Motor neuron (in vitro differentiated cells): ENCODE data around the gene RAET1E. TPM values are rescaled to one million over a fixed set of nuclear protein-coding genes. Genes with fewer than 3 reads are reported as not detected.
"Not testable (repeated sequence)": the region's sequence is repeated elsewhere in the genome, so short reads cannot be mapped to it uniquely, and the experiment has no call there.

Experiments
- ATAC-seq, 8 experiments: fragments of 200-7000 bp; cut with Tn5 transposase; replicated peaks in 6 of 8; 2 replicates each; pipeline ENCODE4 v1.8.0; 2021; ENCODE audit warnings: mild to moderate bottlenecking in 8 of 8, moderate library complexity in 8 of 8
- H3K27ac ChIP-seq, 2 donors: fragments of 250-450 bp; sonication (Bioruptor Pico); 2 replicates each; pipeline ENCODE4 v1.9.0; 2021; ENCODE audit warnings: antibody characterized with exemption in 2 of 2, mild to moderate bottlenecking in 2 of 2, moderate library complexity in 1 of 2
- H3K4me1 ChIP-seq, 2 donors: fragments of 250-450 bp; sonication (Bioruptor Pico); replicated peaks in 1 of 2; 2 replicates each; pipeline ENCODE4 v1.6.1; 2021; ENCODE audit warnings: antibody characterized with exemption in 2 of 2, mild to moderate bottlenecking in 2 of 2, moderate library complexity in 1 of 2
- H3K4me3 ChIP-seq, 5 donors: fragments of 250-450 bp; sonication (Bioruptor Pico); 2 replicates each; pipeline ENCODE4 v1.9.0; 2021; ENCODE audit warnings: antibody characterized with exemption in 5 of 5, mild to moderate bottlenecking in 5 of 5, moderate library complexity in 4 of 5
- WGBS, 10 experiments: fragments of 450-650 bp; shearing (Covaris generic); methylation state at CpG; one replicate each; pipeline ENCODE4 v1.0.0; 2022; 5-methylcytosine and 5-hydroxymethylcytosine counted together
- in situ Hi-C, 9 experiments: fragments of 400-800 bp; cut with MboI; loops; one replicate each; pipeline ENCODE4 v1.15.0; 2021; ENCODE audit warnings: low sequenced_read_pairs in 9 of 9, low pct_unique_long_range_greater_than_20kb in 2 of 9; ENCODE audit not compliant: unreplicated experiment in 9 of 9
- total RNA-seq, 8 experiments: library from RNA; unstranded; fragments of 300-600 nt; gene quantifications; 2 replicates each; pipeline versions ENCODE4 v1.2.3 to v1.2.4, GENCODE V29; 2022

Gene RAET1E
- total RNA-seq, 8 experiments from 2014 or later, result 0.18 to 3.5 (median 0.51) TPM; not detected in 2

DNA sequence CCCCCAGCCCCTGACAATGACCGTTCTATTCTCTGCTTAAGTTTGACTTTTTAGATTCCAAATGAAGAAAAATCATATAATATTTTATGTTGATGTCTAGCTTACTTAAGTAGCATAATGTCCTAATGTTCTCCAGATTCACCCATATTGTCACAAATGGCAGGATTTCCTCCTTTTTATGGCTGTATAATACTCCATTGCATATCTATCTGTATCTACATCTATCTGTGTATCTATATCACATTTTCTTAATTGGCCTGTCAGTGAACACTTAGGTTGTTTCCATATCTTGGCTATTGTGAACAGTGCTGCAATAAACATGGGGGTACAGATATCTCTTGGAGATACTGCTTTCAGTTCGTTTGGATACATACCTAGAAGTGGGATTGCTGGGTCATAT lies 26.7 kb downstream of the RAET1E start:
- Histone ChIP-seq H3K4me1 (no peaks in the 10 kb centered on the region), H3K4me3 (no peak overlapping the region), H3K27ac (no peak overlapping the region)
- in situ Hi-C loops, result no loop called here
- WGBS, 10 experiments, result 50 to 100% (median 80%) methylated on average over 1 to 2 of the region's 2 CpGs; no CpG with 5 or more reads in 1 of the 10 experiments
- ATAC-seq, result no peak

DNA sequence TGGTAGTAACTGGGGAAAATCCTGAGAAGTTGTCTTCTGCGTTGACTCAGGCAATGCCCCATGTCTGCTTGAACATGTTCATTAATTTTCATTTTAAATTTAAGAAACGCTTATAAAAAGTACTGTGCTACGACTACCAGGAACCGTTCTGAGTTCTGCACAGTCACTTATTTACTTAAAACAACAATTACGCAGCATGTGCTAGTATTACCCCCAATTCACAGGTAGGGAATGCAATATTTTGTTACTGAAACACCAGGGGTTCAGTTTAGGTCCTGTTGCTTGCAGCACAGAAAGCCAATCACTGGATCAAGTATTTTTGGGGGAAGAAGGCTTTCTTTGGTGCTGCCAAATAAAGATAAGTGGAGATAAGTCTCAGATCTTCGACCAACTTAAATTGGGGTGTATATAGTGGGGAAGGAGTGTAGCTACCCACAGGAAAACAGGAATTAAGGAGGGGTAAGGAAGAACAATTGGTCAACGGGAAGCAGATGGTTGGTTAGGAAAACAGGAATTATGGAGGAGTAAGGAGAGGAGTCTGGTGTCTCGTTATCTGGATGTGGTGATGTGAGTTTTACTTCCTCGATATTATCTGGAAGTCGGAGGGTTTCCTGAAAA lies 28.5 kb downstream of the RAET1E start:
- in situ Hi-C loops, result no loop called here
- no peak for ATAC-seq
- no peak overlapping the region for H3K27ac ChIP-seq
- no peak overlapping the region for H3K4me3 ChIP-seq
- WGBS, 10 experiments, result 70 to 100% (median 84%) methylated on average over 2 to 9 of the region's 10 CpGs
- no peaks in the 10 kb centered on the region for H3K4me1 ChIP-seq

DNA sequence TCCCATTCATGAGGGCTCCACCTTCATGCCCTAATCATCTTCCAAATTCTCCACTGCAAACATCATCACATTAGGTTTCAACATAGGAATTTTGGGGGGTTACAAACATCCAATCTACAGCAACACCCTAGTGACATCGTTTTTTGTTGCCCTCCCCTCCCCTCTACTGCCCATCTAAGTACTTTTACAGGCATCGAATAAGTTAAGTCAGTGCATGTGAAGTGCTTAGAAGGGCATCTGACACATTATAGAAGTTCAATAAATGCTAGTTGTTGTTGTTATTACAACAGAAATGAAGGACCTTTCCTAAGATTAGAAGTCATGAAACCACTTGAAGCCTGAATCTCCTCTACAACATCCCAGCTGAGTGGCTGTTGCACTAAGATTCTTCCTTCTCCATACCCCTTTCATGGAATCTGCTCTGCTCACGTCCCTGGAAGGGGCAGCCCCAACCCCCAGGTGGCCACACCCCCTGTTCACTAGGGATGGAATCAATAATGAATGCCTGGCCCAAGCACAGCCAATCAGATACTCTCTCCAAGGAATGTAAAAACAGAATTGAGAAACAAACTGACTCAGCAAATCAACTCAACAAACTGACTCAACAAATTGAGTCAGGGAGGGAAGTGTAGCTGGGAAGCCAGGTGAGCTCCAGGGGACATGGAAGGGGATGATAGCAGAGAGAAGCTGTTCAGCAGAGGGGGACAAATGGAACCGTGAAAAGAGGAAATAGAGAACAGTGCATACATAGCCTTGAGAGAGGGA lies 29.9 kb downstream of the RAET1E start:
- no peak overlapping the region for H3K4me3 ChIP-seq
- H3K4me1 ChIP-seq, result no peaks in the 10 kb centered on the region
- peak in 2 of 8 experiments; percentile 3 for ATAC-seq
- H3K27ac ChIP-seq, result no peak overlapping the region
- in situ Hi-C loops, result no loop called here
- WGBS, 10 experiments, result 14 to 100% (median 37%) methylated on average over 1 to 4 of the region's 4 CpGs; no CpG with 5 or more reads in 1 of the 10 experiments

DNA sequence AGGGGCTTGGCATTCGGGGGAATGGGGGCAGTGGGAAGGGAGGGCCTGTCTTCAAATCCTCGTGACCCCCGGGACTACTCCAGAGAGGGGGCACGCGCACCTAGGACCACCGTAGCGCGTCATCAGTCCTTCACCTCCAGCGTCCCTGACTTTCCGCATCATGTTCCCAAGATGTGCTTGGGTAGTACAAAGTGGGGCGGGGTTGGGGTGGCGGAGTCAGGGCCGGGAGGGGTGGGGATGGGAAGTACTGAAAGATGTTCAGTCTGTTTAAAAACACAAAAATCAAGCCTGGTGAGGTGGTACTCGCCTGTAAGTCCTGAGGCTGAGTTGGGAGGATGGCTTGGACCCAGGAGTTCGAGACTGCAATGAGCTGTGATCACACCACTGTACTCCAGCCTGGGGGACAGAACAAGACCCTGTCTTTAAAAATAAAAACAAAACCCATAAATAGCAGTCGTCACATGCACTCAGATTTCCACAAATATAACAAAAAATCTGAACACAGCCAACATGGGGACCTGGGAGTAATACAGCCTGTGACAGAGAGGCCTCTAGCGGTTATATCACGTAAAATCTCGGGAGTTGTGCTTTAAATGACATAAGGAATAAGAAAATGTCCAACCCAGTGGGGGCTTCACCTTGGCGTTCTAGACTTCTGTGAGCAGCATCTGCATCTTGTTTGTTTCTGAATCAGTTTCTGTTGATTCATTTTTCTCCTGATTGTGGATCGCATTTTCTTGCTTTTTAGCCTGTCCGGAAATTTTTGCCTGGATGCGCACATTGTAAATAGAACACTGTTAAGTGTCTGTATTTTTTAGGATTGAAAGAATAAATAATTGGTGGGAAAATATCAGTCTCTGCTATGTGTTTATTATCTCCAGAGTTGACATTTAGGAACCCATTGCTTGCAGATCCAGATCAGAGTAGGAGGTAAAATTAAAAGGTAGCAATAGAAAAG lies 33.1 kb downstream of the RAET1E start:
- WGBS, 10 experiments, result 14 to 100% (median 38%) methylated on average over 1 to 13 of the region's 23 CpGs; no CpG with 5 or more reads in 1 of the 10 experiments
- H3K4me3 ChIP-seq, result peak overlapping the region; percentile 60 to 91 (median 63)
- peak; percentile 7 to 43 (median 25) for ATAC-seq
- peaks cover 12 to 20% of the 10 kb centered on the region in 2 donors for H3K4me1 ChIP-seq
- no peak overlapping the region for H3K27ac ChIP-seq
- in situ Hi-C loops, result no loop called here

DNA sequence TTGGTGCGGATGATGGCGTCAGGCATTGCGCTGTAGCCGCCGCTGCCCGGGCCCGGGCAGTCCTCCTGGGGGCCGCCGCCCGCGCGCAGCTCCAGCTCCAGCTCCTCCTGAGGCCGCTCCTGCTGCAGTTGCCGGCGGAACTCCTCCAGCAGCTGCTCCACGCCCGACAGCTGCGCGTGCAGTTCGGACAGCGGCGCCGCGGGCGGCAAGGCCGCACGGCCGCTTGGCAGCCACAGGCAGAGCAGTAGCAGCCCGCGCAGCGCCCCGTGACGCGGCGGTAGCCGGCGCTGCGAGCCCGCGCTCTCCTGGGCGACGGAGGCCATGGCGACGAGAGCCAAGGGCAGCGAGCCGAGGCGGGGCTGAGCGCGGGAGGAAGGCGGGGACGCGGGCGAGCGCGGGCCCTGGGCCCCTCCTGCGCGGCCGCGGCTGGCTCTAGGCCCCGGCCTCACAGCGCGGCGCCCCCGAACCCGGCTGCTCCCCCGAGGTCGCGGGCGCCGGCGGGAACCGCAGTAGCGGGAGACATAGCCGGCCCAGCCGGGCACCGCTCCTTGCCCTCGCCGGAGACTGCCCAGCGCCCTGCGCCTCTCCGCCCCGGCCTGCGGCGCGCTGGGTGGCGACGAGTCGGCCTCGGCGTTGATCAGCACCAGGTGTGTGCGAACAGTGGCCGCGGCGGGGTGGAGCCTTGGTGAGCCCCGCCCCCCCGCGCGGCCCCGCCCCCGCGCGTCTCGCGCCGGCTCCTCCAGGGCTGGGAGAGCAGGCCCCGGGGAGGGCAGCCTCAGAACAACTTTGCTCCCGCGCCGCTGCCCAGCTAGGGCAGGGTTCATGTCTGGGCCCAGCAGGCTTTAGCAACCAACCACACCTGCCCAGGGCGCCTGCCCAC lies 34.0 kb downstream of the RAET1E start, which contains the start of gene LRP11:
Gene LRP11 (minus strand): TSS at position 662 of the 880 bp plus-strand sequence. CDS start 339 bp downstream, at position 323.
- Histone ChIP-seq H3K27ac (peak within 1 kb of the TSS; percentile 78 to 79), H3K4me3 (peak within 1 kb of the TSS; percentile 60 to 91 (median 63)), H3K4me1 (peaks cover 12 to 21% of the 10 kb centered on the region in 2 donors)
- peak; percentile 64 to 90 (median 86) for ATAC-seq
- WGBS, 10 experiments, result no CpG with 5 or more reads among the region's 110 CpGs
- in situ Hi-C loops, result no loop called here

DNA sequence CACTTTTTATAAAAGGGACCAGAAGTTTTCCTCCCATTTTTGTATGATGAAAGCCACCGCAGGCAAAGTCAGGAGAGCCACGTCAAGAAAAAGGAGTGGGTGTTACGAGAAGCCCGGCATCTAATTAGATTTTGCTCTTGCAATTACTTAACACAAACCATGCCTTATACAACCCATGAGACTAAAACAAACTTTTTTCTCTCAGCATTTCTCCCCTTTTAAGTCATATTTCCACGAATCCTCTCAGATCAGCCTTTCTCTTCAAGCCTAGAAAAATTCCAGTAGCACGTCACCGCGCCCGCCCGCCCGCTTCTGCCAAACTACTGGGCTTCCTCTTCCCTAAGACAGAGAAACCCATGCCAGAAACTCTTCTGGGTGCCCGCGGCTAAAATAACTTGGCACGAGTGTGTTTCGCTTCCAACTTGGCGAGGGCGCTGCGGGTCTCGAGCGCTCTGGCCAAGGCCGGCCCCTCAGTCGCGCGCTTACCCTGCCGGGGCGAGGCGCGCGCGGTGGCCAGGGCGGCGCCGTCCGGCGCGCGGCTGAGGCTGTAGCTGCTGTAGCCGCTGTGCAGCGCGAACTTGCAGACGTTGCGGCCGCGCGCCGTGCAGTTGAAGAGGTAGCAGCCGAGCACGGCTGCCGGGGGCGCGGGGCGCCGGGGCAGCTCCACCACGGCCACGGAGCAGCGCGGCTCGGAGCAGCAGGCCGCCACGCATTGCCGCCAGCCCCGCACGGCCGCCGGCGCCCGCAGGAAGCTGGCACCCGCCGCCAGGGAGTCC lies 34.8 kb downstream of the RAET1E start:
- Histone ChIP-seq H3K4me3 (peak overlapping the region; percentile 60 to 91 (median 63)), H3K27ac (peak overlapping the region; percentile 78 to 79), H3K4me1 (peaks cover 12 to 21% of the 10 kb centered on the region in 2 donors)
- WGBS, 10 experiments, result 0 to 16% (median 4%) methylated on average over 4 to 19 of the region's 69 CpGs; no CpG with 5 or more reads in 1 of the 10 experiments
- peak; percentile 27 to 62 (median 40) for ATAC-seq
- in situ Hi-C loops, result no loop called here

DNA sequence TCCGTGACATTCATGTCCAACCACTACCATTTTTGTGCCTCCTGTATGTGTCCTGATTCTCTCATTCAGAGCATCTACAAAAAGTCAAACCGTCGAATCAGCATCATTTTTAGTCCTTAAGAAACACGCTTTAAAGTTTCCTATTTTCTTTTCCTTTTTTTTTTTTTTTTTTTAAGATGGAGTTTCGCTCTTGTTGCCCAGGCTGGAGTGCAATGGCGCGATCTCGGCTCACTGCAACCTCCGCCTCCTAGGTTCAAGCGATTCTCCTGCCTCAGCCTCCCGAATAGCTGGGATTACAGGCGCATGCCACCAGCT lies 35.5 kb downstream of the RAET1E start:
- peaks cover 12 to 21% of the 10 kb centered on the region in 2 donors for H3K4me1 ChIP-seq
- H3K27ac ChIP-seq, in situ Hi-C loops, ATAC-seq: not testable (repeated sequence)
- peak overlapping the region; percentile 60 to 91 (median 63) for H3K4me3 ChIP-seq
- WGBS, 10 experiments, result 73 to 100% (median 89%) methylated on average over 3 to 8 of the region's 12 CpGs; no CpG with 5 or more reads in 1 of the 10 experiments

DNA sequence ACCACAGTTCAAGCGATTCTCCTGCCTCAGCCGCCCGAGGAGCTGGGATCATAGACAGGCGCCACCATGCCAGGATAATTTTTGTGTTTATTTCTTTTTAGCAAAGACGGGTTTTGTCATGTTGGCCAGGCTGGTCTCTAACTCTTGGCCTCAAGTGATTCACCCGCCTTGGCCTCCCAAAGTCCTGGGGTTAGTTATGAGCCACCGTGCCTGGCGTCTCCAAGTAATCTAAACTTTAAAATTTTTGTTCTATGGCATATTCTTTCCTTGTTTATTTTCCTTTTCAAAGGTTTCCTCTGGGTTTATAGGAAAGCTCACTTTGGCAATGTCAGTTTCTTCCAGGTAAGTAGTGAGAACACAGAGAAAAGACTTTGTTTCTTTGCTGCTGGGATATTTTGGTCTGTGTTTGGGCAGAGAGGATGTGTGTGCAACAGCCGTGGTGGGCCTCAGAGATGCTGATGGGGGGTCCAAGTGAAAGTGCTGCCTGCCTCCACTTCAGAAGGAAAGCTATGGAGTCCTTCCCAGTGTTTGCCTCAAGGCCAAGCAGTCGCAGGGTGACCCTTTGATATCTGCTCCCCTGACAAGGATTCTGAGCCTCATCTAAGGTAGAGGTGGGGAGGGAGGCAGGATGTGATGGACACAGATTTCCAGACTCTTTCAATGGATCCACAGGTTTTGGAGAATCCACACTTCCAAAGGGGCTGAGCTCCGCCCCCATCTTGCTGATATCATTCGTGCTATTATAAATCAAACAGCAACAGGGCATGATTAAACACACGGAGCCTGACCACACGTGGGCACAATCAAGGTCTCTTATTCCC lies 36.1 kb downstream of the RAET1E start:
- Histone ChIP-seq H3K27ac (no peak overlapping the region), H3K4me1 (peaks cover 12 to 21% of the 10 kb centered on the region in 2 donors), H3K4me3 (peak overlapping the region in 2 of 5 donors; percentile 62 to 91)
- ATAC-seq, result no peak
- 64 to 100% (median 82%) methylated on average over 2 to 10 of the region's 14 CpGs; no CpG with 5 or more reads in 1 of the 10 experiments for WGBS, 10 experiments
- in situ Hi-C loops, result no loop called here

DNA sequence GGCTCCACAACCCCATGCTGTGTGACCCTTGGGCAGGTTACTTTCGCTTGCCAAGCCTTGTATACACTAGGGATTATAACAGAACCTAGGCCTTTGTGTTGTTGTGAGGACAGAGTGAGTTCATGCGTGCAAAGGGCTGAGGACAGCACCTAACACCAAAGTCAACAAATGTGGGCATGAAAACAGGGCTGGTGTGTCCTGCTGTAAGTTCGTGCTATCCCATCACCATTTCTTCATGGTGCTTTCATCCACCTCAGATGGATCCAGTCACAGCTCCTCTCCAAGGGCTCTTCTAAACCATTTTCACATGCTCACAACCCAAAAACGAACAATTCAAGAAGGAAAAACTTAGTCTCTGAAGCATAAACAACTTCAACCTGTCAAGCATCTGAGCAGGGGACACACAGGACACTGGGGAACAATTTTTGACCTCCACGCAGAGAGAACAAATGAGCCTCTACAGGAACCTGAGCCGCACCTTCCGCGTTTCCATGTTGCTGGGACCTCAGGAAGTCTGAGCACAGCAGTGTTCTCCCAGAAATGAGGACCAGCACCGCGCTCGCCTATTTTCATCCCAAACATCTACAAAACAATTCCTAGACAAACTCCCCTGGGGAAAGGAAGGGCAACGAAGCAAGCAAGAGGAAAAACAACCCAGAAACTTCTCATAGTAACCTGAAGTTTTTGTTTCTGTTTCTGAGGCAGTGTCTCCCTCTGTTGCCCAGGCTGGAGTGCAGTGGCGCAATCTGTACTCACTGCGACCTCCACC lies 36.9 kb downstream of the RAET1E start:
- H3K4me3 ChIP-seq, result no peak overlapping the region
- no peak for ATAC-seq
- peaks cover 12 to 21% of the 10 kb centered on the region in 2 donors for H3K4me1 ChIP-seq
- H3K27ac ChIP-seq, result no peak overlapping the region
- in situ Hi-C loops, result no loop called here
- 78 to 100% (median 89%) methylated on average over 2 to 11 of the region's 14 CpGs; no CpG with 5 or more reads in 2 of the 10 experiments for WGBS, 10 experiments

DNA sequence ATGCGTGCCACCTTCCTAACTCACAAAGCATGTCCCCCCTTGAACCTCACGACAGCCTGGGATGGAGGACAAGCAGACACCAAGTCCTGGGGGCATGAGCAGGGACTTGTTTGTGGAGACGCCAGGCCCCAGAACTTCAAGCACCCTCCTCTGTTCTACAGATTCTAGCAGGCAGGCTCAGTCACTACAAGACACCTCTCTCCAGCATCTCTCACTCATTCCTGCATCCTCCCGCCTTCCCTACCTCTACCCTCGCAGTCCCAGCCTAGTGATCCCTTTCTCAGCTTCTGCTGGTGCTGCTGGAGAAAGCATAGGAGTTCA lies 37.4 kb downstream of the RAET1E start:
- in situ Hi-C loops, result no loop called here
- peaks cover 12 to 25% of the 10 kb centered on the region in 2 donors for H3K4me1 ChIP-seq
- 100% methylated on average over 1 to 2 of the region's 5 CpGs; no CpG with 5 or more reads in 6 of the 10 experiments for WGBS, 10 experiments
- H3K27ac ChIP-seq, result no peak overlapping the region
- H3K4me3 ChIP-seq, result no peak overlapping the region
- no peak for ATAC-seq
